Stimulated activated CD4-positive, alpha-beta T cell treated with anti-CD3 and anti-CD28 coated beads, TNF-alpha, amount 100 ng/mL, for 4 hours (primary cell): ENCODE measurements around the gene NEK7.

Experiments used
- DNase-seq, 3 experiments: peaks; one replicate each; pipeline ENCODE4 v3.0.0-alpha.2; 2020; ENCODE audit warnings: low read depth in 3 of 3

The NEK7 gene

DNA sequence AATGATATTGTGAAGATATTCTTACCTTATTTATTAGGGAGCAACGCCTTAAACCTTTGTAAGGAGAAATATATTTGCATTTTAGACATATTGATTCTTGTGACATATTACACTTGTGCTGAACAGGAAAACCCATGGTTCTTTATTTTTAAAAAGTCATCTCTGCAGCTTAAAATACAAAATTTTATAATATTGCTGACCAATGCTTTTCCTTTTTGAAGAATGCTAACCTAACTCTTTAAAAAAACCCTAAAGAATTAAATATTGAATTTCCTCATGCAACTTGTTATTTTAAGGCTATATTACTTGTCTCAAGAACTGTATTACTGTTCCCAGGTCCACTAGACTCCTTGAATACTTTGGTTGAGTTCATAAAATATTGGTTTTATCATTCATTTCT is 99.0 kb downstream of the NEK7 start:
- no peak for DNase-seq

- no peak for DNase-seq
These were observed 101.7 kb downstream of the NEK7 start for GRCh38 chr1:198258491-198258890.

GRCh38 chr1:198259333-198260074 is 102.7 kb downstream of the NEK7 start:
- DNase-seq = no peak

GRCh38 chr1:198261886-198262285 is 105.1 kb downstream of the NEK7 start:
- no peak for DNase-seq

DNA sequence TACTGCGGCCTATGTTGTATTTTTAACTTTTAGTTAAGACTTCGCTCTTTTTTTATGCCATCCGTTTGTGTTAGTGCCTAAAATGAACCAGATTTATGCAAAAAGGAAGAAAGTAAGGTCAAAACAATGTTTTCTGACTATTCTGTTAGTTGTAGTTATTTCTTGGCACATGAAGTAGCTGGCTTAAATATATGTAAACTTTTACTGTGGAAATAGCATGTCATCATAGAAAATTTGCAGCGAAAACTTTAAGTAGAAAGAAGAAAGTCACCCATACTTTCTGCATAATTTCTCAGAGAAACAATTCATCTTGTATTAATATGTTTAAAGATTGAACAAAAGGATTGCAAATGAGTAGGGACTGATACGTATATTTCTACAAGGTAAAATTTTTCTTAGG is 106.4 kb downstream of the NEK7 start:
- DNase-seq = no peak

- no peak for DNase-seq
These were observed 107.5 kb downstream of the NEK7 start for GRCh38 chr1:198264282-198264681.

DNA sequence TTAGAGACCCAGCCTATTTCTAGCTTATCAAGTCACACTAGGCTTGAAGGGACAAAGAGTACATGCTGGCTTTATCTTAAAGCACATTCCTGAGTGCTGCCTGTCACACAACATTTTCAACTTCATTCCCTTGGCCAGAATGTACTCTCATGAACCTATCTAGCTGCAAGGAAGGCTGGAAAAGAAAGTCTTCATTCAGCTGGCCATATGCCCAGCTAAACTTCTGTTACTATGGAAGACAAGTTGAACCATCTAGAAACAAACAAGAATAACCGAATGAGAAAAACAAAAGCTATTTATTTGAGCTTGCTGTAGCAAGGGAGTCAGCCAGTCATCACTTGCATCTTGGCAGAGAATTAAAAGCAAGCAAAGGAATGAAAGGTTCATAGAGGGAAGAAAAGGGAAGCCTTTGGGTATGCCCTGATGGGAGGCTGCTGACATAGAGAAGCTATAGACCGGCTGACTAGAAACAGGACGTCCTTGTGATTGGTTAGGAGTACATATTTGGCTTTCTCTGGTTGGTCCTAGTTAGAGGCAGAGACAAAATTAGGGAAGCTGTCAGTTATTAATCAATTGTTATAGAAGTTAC is 108.4 kb downstream of the NEK7 start:
- no peak for DNase-seq

- DNase-seq = no peak
These were observed 110.3 kb downstream of the NEK7 start for GRCh38 chr1:198267056-198267455.

DNA sequence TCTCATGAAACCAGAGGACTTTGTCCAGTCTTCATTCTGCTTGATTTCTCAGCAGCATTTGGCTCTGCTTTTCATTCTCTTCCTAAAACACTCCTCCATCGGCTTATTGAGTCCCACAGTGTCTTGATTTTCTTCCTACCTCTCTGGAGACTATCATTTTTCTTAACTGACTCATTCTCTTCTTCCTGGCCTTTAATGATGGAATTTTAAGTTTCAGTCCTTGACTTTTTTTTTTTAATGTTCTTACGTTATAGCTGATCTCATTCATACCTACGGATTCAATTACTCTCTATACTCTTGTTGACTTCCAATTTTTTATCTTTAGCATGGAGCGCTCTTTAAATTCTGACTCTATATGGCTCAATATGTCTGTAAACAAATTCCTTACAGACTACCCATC is 111.1 kb downstream of the NEK7 start:
- no peak for DNase-seq

DNA sequence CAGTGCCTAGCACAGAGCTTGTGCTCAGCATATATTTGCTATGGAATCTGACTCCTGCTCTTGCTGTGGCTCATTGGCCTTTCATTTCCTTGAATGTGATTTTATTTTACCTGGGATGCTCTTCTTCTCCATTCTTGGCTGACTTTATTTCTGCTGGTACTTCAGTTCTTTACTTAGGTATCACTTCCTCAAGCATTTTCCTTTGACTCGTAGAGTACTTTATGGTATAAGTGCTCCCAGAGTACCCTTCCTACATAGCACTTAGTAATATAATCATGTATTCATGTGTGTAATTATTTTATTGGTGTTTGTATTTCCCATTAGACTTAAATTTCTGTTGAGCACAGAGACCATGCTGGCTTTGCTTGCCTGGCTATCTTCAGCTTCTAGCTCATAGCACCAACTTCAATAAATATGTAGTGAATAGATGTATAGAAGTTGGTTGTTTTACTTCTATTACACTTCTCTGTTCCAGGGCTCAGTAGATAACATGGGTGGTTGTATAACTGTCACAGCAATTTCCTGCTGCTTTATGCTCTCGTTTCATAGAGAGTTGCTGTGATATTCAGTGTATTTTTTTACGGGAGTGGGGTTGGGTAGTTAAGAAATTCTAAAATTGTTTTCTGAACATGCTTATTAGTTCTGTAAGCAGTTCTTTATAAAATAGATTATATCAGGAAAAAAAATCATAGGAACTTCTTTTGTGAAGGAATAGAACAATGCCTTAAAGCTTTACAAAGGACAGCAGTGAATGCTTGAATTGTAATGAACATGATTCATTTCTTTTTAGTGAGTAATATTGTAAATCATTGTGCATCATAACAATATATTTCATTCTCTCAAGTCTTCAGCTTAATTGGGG is 112.2 kb downstream of the NEK7 start:
- DNase-seq = no peak

GRCh38 chr1:198269646-198269940 is 112.8 kb downstream of the NEK7 start:
- DNase-seq = no peak

- DNase-seq = no peak
These were observed 113.6 kb downstream of the NEK7 start for GRCh38 chr1:198270273-198270828.

GRCh38 chr1:198271467-198271866 is 114.7 kb downstream of the NEK7 start:
- DNase-seq = no peak

DNA sequence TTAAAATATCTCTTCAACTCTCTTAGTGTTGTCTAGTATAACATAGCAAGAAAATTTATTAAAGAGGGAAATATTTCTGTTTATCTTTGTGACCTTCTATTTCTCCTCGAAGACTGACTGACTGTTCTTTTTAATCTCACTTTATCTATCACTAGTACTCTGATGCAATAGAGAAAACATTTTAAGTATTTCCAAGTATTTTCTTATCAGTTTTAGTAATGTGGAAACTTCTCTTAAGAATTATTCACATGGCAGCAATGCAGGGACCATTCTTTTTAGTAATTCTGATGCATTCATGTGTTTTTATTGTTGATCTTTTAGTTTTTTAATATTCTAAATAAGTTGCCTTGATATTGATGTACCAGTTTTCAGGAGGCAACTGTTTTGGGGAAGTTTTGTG is 115.7 kb downstream of the NEK7 start:
- DNase-seq = no peak

GRCh38 chr1:198273748-198274295 is 117.0 kb downstream of the NEK7 start:
- no peak for DNase-seq

DNA sequence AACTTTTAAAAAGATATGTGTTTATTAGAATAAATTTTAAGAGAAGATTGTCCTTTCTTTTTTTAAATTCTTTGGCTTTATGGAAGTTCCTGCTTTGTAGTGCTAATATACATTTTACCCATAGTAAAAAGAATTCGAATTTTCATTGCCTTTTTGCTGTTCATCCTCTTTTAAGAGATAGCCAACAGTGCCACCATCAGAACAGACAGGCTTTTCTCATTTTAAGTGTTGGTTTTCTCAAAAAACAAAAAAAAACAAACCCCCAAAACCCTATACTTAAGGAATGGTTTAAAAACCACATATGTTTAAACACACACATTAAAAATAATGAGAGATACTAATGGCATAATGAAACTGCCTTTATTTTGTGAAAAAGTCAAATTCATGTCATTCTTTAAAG is 118.8 kb downstream of the NEK7 start:
- DNase-seq = no peak

DNA sequence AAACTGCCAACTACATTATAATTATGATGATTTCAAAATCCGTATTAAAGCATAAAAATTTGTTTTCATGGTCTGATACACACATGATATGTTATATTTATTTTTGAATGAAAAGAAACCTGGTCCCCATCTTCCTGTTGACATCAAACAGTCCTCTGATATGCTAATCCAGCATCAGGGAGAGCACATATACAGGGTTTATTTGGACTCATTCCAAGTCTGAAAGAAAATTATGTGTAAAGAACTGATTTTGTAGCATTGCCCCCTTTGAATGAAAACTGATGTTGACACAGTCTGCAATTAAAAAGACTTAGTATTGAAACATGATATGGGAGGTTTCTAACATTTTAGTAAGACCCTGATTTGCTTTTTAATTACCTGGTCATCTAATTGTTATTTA is 119.4 kb downstream of the NEK7 start:
- no peak for DNase-seq

DNA sequence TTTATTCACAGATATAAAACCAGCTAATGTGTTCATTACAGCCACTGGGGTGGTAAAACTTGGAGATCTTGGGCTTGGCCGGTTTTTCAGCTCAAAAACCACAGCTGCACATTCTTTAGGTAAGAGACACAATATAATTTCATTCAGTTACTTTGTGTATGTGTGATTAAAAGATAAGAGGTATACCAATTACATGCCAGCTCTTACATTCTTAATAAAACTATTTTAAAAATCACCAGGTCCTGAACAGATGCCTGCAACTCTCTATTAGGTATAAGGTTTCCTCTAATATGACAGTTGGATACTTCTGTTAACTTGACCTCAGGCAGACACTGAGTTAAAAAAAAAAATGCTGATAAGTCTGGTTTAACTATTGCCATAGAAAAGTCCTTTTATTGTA is 122.1 kb downstream of the NEK7 start:
- no peak for DNase-seq

DNA sequence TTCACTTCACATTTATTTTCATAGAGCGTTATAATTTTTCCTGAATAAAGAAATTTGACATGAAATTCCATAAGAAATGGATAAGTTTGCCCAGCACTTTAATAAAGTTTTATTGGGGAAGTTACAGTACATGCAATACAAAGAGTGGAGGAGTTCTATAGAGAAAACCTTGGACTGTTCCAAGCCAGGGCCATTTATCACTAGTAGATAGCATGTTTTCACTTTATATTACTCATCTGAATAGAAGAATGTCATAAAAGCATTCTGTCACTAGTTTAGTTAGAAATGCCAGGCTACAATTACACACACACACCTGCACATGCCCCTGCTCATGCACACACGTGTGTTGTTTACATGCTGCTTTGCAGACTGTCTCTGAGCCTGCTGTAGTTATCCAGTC is 123.3 kb downstream of the NEK7 start:
- no peak for DNase-seq

GRCh38 chr1:198281911-198282310 is 125.1 kb downstream of the NEK7 start:
- DNase-seq = no peak

DNA sequence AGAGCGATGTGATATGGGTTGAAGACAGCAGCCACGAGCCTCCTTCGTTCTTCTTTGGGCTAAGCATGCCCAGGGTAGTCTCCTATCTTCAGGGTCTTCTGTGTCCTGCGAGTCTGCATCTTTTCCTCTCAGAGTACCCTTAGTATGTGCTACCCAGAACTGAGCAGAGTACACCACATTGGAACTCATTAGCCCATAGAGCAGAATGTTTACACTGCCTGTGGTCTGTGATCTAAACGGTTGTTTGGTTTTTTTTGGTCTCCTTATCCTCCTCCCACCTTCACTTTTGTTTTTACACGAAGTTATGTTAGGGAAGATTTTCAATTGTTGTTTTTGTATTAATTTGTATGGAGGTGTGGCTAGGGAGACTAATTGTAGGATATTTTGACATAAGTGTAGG is 126.4 kb downstream of the NEK7 start:
- DNase-seq = no peak

DNA sequence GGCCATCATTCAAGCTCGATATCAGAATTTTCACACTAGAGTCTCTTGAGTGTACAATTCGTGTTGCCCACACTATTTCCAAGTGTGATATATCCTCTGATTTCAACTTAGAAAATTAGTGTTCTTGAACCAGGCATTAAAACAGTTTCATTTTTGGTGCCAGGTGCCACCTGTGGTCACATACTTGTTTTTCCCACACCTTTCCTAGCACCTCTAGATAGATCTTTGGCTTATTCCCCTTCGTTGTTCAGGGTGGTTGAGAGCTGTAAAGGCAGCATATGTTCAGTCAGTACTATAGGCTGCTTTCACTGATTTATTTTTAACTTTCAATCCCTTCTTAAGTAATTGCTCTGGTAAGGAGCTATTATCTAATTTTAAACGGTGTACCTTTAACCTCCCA is 131.1 kb downstream of the NEK7 start:
- DNase-seq = no peak
